ENCODE results near the gene ZNF646. TPM values are rescaled to one million over a fixed set of nuclear protein-coding genes. Genes with fewer than 3 reads are reported as not detected.

The ZNF646 gene
- total and polyA plus RNA-seq, 2 donors (not counting 3 experiments of a cell fraction or from before 2014, with no cell fraction given): 4.1 to 15.9 TPM

GRCh38 chr16:31127182-31127581, 53.0 kb downstream of the ZNF646 start:
- no peak overlapping the region for H3K27ac ChIP-seq (ENCODE audit: insufficient read depth, low read depth, low read length)
- H3K4me1 ChIP-seq (ENCODE audit: control insufficient read depth, extremely low read depth, insufficient read depth, low read length): no peaks in the 10 kb centered on the region
- H3K36me3 ChIP-seq (ENCODE audit: control insufficient read depth in 2 of 2, extremely low read depth in 1 of 2, insufficient read depth in 2 of 2, low read length in 2 of 2): peaks cover 0 to 11% of the 10 kb centered on the region in 2 experiments
- intact Hi-C loops (cut with micrococcal nuclease) (no loop called here), dilution Hi-C loops (cut with MboI; ENCODE audit: extremely low pct_ligation_motif_present, low sequenced_read_pairs) (no loop called here)
- H2AFZ ChIP-seq (ENCODE audit: low read depth, low read length): no peak overlapping the region
- no peak for TF ChIP-seq EZH2 (IDR thresholded peaks at IDR 0.05; ENCODE audit: borderline replicate concordance, low read depth, low read length, severe bottlenecking)
- TF ChIP-seq GATA2 (IDR thresholded peaks at IDR 0.05; ENCODE audit: insufficient read depth, insufficient read length, low read depth, low read length): no peak
- no peak for TF ChIP-seq MYC (IDR thresholded peaks at IDR 0.05; ENCODE audit: low read depth, low read length)
- TF ChIP-seq JUN (IDR thresholded peaks at IDR 0.05; ENCODE audit: borderline replicate concordance, insufficient read depth, insufficient read length, low read depth): no peak
- no peak for TF ChIP-seq FOS (IDR thresholded peaks at IDR 0.05; ENCODE audit: borderline replicate concordance, insufficient read depth, low read length)
- TF ChIP-seq, protein P1, sequence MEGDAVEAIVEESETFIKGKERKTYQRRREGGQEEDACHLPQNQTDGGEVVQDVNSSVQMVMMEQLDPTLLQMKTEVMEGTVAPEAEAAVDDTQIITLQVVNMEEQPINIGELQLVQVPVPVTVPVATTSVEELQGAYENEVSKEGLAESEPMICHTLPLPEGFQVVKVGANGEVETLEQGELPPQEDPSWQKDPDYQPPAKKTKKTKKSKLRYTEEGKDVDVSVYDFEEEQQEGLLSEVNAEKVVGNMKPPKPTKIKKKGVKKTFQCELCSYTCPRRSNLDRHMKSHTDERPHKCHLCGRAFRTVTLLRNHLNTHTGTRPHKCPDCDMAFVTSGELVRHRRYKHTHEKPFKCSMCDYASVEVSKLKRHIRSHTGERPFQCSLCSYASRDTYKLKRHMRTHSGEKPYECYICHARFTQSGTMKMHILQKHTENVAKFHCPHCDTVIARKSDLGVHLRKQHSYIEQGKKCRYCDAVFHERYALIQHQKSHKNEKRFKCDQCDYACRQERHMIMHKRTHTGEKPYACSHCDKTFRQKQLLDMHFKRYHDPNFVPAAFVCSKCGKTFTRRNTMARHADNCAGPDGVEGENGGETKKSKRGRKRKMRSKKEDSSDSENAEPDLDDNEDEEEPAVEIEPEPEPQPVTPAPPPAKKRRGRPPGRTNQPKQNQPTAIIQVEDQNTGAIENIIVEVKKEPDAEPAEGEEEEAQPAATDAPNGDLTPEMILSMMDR (IDR thresholded peaks at IDR 0.05; ENCODE audit: extremely low read depth in 1 of 2, insufficient read depth in 1 of 2, low read depth in 1 of 2, low read length in 2 of 2): no peak
- no peak for TF ChIP-seq POLR2A (IDR thresholded peaks at IDR 0.05; ENCODE audit: low read depth, low read length)
- no peak for TF ChIP-seq POLR2AphosphoS5 (IDR thresholded peaks at IDR 0.05; ENCODE audit: insufficient read depth, low read depth, low read length)
- ChIA-PET POLR2A (no interaction called here), CTCF (interaction anchor here (1.5 kb wide), 1 partner anchor 15 kb away, joined by 7 read pairs; no protein-coding TSS in a partner anchor)
- no peak overlapping the region for H3K4me3 ChIP-seq (replicated peaks in 1 of 3; ENCODE audit: insufficient read depth in 1 of 3, low read depth in 1 of 3, low read length in 3 of 3)
- BruUV-seq (replicated peaks): no TSS peak
- no peak for DNase-seq (ENCODE audit: low read depth, low spot score)
- H4K20me1 ChIP-seq (replicated peaks; ENCODE audit: control insufficient read depth, extremely low read depth, insufficient read depth, low read length): no peaks in the 10 kb centered on the region
- H3K79me2 ChIP-seq (ENCODE audit: control insufficient read depth, insufficient read depth, low read length): no peaks in the 10 kb centered on the region
- H3K27me3 ChIP-seq (ENCODE audit: control insufficient read depth in 2 of 2, insufficient read depth in 2 of 2, low read length in 2 of 2): no peaks in the 10 kb centered on the region
- no peak overlapping the region for H3K9ac ChIP-seq (replicated peaks; ENCODE audit: extremely low read depth, insufficient read depth, low read length)
- H3K9me3 ChIP-seq (replicated peaks; ENCODE audit: control insufficient read depth, insufficient read depth, low read length): no peaks in the 10 kb centered on the region
- FAIRE-seq: no peak
- no peaks in the 10 kb centered on the region for H3K9me1 ChIP-seq (replicated peaks; ENCODE audit: control insufficient read depth, extremely low read depth, insufficient read depth, low read length)
- no peak overlapping the region for H3K4me2 ChIP-seq (ENCODE audit: insufficient read depth, low read length)

All from endothelial cell of umbilical vein (primary cell).